Adrenal gland (tissue), 12 donors: Measurements from ENCODE around the gene SLC15A1. TPM values are rescaled to one million over a fixed set of nuclear protein-coding genes. Genes with fewer than 3 reads are reported as not detected.

Source experiments
- DNase-seq, 7 donors: peaks; one replicate each; pipeline ENCODE4 v3.0.0-alpha.2; 2019 to 2020
- H3K27ac ChIP-seq, 5 donors: fragments of 200-600 bp; sonication (generic) in 4 of 5; 1 replicate in 3 of 5; 2 replicates in 2 of 5; pipeline versions ENCODE4 v1.5.1 to v1.8.0; 2016 to 2020; ENCODE audit warnings: mild to moderate bottlenecking in 1 of 5
- H3K27me3 ChIP-seq: fragments of 200-600 bp; 2 replicates; pipeline ENCODE4 v1.8.0; 2021
- H3K36me3 ChIP-seq, 2 donors: fragments of 200-600 bp; replicated peaks in 1 of 2; 1 replicate in 1 of 2; 2 replicates in 1 of 2; pipeline versions ENCODE4 v1.5.1 to v1.8.0; 2018 to 2022
- H3K4me1 ChIP-seq, 2 donors: fragments of 200-600 bp; replicated peaks in 1 of 2; 1 replicate in 1 of 2; 2 replicates in 1 of 2; pipeline versions ENCODE4 v1.5.1 to v1.8.0; 2018 to 2021
- H3K4me3 ChIP-seq, 4 donors: fragments of 200-600 bp; sonication (generic) in 3 of 4; one replicate each; pipeline ENCODE4 v1.5.1; 2016 to 2018
- H3K9me3 ChIP-seq, 3 donors: fragments of 200-600 bp; sonication (generic) in 1 of 3; replicated peaks in 1 of 3; 1 replicate in 2 of 3; 2 replicates in 1 of 3; pipeline versions ENCODE4 v1.5.1 to v1.8.0; 2016 to 2021
- CTCF ChIP-seq, 6 experiments: fragments of 450-650 bp in 4 of 6; fragments of 200-600 bp in 2 of 6; sonication (generic) in 1 of 6; IDR thresholded peaks; 1 replicate in 5 of 6; 2 replicates in 1 of 6; pipeline versions ENCODE4 v1.5.1 to v1.8.0; 2016 to 2021; ENCODE audit warnings: antibody characterized with exemption in 6 of 6, mild to moderate bottlenecking in 2 of 6, moderate library complexity in 1 of 6
- POLR2A ChIP-seq, 2 donors: fragments of 450-650 bp; IDR thresholded peaks; one replicate each; pipeline ENCODE4 v1.6.1; 2017; ENCODE audit warnings: antibody characterized with exemption in 2 of 2, mild to moderate bottlenecking in 2 of 2, moderate library complexity in 1 of 2
- WGBS, 4 donors: extraction: QIAGEN DNeasy Blood & Tissue Kit in 2 of 4; methylation state at CpG; one replicate each; pipeline versions ENCODE4 v1.1.5 to v1.1.7; 2013 to 2017; 5-methylcytosine and 5-hydroxymethylcytosine counted together
- intact Hi-C, 2 donors: fragments of 100-400 bp; cut with DNase I; formaldehyde crosslinking; loops; one replicate each; pipeline versions ENCODE4 v1.14.1 to v1.15.0; 2022 to 2023
- polyA plus RNA-seq, 3 donors: library from polyadenylated mRNA; stranded (reverse); fragments of 200-250 nt in 2 of 3; fragments of 350-450 nt in 1 of 3; fragmentation: Illumina TruSeq in 1 of 3; extraction: RNeasy Lipid Tissue Mini Kit (QIAGEN cat#74804) in 1 of 3; gene quantifications; one replicate each; pipeline ENCODE4 v1.2.3, GENCODE V29; 2013 to 2014
- total RNA-seq, 9 donors: library from RNA; depleted of rRNA in 4 of 9; stranded (reverse); fragments of >200 nt in 4 of 9; fragments of 120-200 nt in 1 of 9; fragmentation: NEBNext Ultra II Directional in 1 of 9; extraction: Animal tissue kit (Norgen Biotek cat#: 25700) in 1 of 9; gene quantifications; one replicate each; pipeline versions ENCODE4 v1.1.0 to v1.2.4, GENCODE V29; 2013 to 2023
- donor health status: healthy with polysubstance abuse.
- donor health status: Bipolar disorder and iron deficiency.
- donor health status: DM: yes; HTN: yes; CAD: no.
- donor health status: DM: no; HTN: no; CAD: no.
- donor health status: DM: no; HTN: no; CAD: no.
- donor health status: DM: yes; HTN: yes; CAD: no.

The SLC15A1 gene
- total and polyA plus RNA-seq, 12 donors, result 0.06 to 0.17 (median 0.07) TPM; not detected in 8

- H3K27me3 ChIP-seq, result no peaks in the 10 kb centered on the region
- WGBS, 4 donors, result 64 to 76% (median 67%) methylated on average over 7 of the region's 7 CpGs
- intact Hi-C loops, result loop anchor here (5.0 to 10.0 kb wide), 2 partner anchors 175 to 203 kb away; no protein-coding TSS in a partner anchor
- H3K4me3 ChIP-seq, result no peak overlapping the region
- H3K9me3 ChIP-seq, result no peaks in the 10 kb centered on the region
- H3K27ac ChIP-seq, result no peak overlapping the region
- no peaks in the 10 kb centered on the region for H3K4me1 ChIP-seq
- no peak for TF ChIP-seq POLR2A (IDR thresholded peaks at IDR 0.05)
- TF ChIP-seq CTCF (IDR thresholded peaks at IDR 0.05), result no peak
- DNase-seq, result no peak
- H3K36me3 ChIP-seq, result no peaks in the 10 kb centered on the region
These were observed 102.6 kb downstream of the SLC15A1 start for GRCh38 chr13:98649861-98650260.

- Histone ChIP-seq H3K4me3 (no peak overlapping the region), H3K36me3 (no peaks in the 10 kb centered on the region), H3K9me3 (no peaks in the 10 kb centered on the region), H3K4me1 (no peaks in the 10 kb centered on the region), H3K27ac (no peak overlapping the region), H3K27me3 (no peaks in the 10 kb centered on the region)
- TF ChIP-seq CTCF (IDR thresholded peaks at IDR 0.05) (no peak), POLR2A (IDR thresholded peaks at IDR 0.05) (no peak)
- no peak for DNase-seq
- intact Hi-C loops, result no loop called here
- WGBS, 4 donors, result 81 to 93% (median 88%) methylated on average over 3 of the region's 3 CpGs
These were observed 103.8 kb downstream of the SLC15A1 start for GRCh38 chr13:98648686-98649085.

- TF ChIP-seq POLR2A (IDR thresholded peaks at IDR 0.05), result no peak
- no peak for TF ChIP-seq CTCF (IDR thresholded peaks at IDR 0.05)
- no peaks in the 10 kb centered on the region for H3K4me1 ChIP-seq
- no peak overlapping the region for H3K4me3 ChIP-seq
- no peaks in the 10 kb centered on the region for H3K9me3 ChIP-seq
- H3K27me3 ChIP-seq, result no peaks in the 10 kb centered on the region
- 67 to 77% (median 73%) methylated on average over 2 of the region's 2 CpGs for WGBS, 4 donors
- H3K36me3 ChIP-seq, result no peaks in the 10 kb centered on the region
- H3K27ac ChIP-seq, result no peak overlapping the region
- intact Hi-C loops, result no loop called here
- DNase-seq, result no peak
These were observed 104.3 kb downstream of the SLC15A1 start for GRCh38 chr13:98648141-98648540.

- DNase-seq, result no peak
- H3K4me3 ChIP-seq, result no peak overlapping the region
- no peaks in the 10 kb centered on the region for H3K36me3 ChIP-seq
- H3K4me1 ChIP-seq, result no peaks in the 10 kb centered on the region
- TF ChIP-seq POLR2A (IDR thresholded peaks at IDR 0.05) (no peak), CTCF (IDR thresholded peaks at IDR 0.05) (no peak)
- H3K27ac ChIP-seq, result no peak overlapping the region
- no peaks in the 10 kb centered on the region for H3K27me3 ChIP-seq
- WGBS, 4 donors, result 84 to 96% (median 93%) methylated on average over 2 of the region's 2 CpGs
- intact Hi-C loops, result no loop called here
- no peaks in the 10 kb centered on the region for H3K9me3 ChIP-seq
These were observed 105.4 kb downstream of the SLC15A1 start for GRCh38 chr13:98647121-98647520.
